IMR-90 (cell line): Measurements from ENCODE around the gene G3BP2. TPM values are rescaled to one million over a fixed set of nuclear protein-coding genes. Genes with fewer than 3 reads are reported as not detected.

Source experiments
- ATAC-seq: fragments of 200-7000 bp; cut with Tn5 transposase; 2 replicates; pipeline ENCODE4 v1.9.1; 2020; ENCODE audit warnings: low read depth, mild to moderate bottlenecking, moderate library complexity
- BruUV-seq: library from RNA; stranded (reverse); fragments of 400-500 nt; replicated peaks from 2 replicates; lab custom pipeline; 2021; lab: Mats Ljungman, UMichigan
- CTCF ChIA-PET: fragments of 300-600 bp; formaldehyde crosslinking; extraction: SDS; loops from one replicate; lab custom pipeline; 2021; ENCODE audit warnings: antibody characterized with exemption; lab: Yijun Ruan, JAX
- POLR2A ChIA-PET: fragments of 300-600 bp; sonication (Branson Sonifier 250); formaldehyde crosslinking; loops from one replicate; lab custom pipeline; 2022; ENCODE audit warnings: antibody characterized with exemption; ENCODE audit not compliant: unreplicated experiment; lab: Charles Lee
- DNase-seq: peaks from one replicate; pipeline ENCODE4 v3.0.0; 2013
- H2AFZ ChIP-seq: replicated peaks from 2 replicates; pipeline ENCODE3; 2013; ENCODE audit warnings: low read length, mild to moderate bottlenecking; ENCODE audit not compliant: poor library complexity
- H2AK5ac ChIP-seq: 2 replicates; pipeline ENCODE4 v1.6.1; 2013; ENCODE audit warnings: low read depth, low read length, inconsistent platforms
- H2AK9ac ChIP-seq: replicated peaks from 2 replicates; pipeline ENCODE3; 2013; ENCODE audit warnings: mild to moderate bottlenecking, low read depth, low read length, moderate library complexity; ENCODE audit not compliant: poor library complexity
- H2BK120ac ChIP-seq: 2 replicates; pipeline ENCODE4 v1.6.1; 2013; ENCODE audit warnings: low read depth, low read length, inconsistent platforms
- H2BK15ac ChIP-seq: 3 replicates; pipeline ENCODE4 v1.6.1; 2013; ENCODE audit warnings: low read depth, low read length, inconsistent platforms
- H2BK20ac ChIP-seq: 2 replicates; pipeline ENCODE4 v1.6.1; 2013; ENCODE audit warnings: low read depth, mild to moderate bottlenecking, inconsistent platforms, low read length, moderate library complexity
- H2BK5ac ChIP-seq: 2 replicates; pipeline ENCODE4 v1.6.1; 2013; ENCODE audit warnings: mild to moderate bottlenecking, low read depth, low read length, inconsistent platforms; ENCODE audit not compliant: poor library complexity, severe bottlenecking
- H3K14ac ChIP-seq: replicated peaks from 2 replicates; pipeline ENCODE4 v1.6.1; 2013; ENCODE audit warnings: low read depth, low read length, inconsistent platforms
- H3K18ac ChIP-seq: 2 replicates; pipeline ENCODE4 v1.6.1; 2013; ENCODE audit warnings: low read depth, low read length, control low read depth
- H3K23ac ChIP-seq: 2 replicates; pipeline ENCODE4 v1.6.1; 2013; ENCODE audit warnings: low read depth, low read length, inconsistent platforms
- H3K27ac ChIP-seq: 2 replicates; pipeline ENCODE4 v1.5.1; 2013; ENCODE audit warnings: mild to moderate bottlenecking, control low read depth, low read length; ENCODE audit not compliant: insufficient read depth
- H3K27me3 ChIP-seq: 2 replicates; pipeline ENCODE4 v1.6.1; 2013; ENCODE audit warnings: low read length; ENCODE audit not compliant: control insufficient read depth, insufficient read depth
- H3K36me3 ChIP-seq: 2 replicates; pipeline ENCODE4 v1.6.1; 2013; ENCODE audit warnings: low read length, mixed read lengths; ENCODE audit not compliant: control insufficient read depth, insufficient read depth
- H3K4ac ChIP-seq: 2 replicates; pipeline ENCODE4 v1.6.1; 2013; ENCODE audit warnings: low read depth, low read length, inconsistent platforms
- H3K4me1 ChIP-seq: 2 replicates; pipeline ENCODE4 v1.6.1; 2013; ENCODE audit warnings: low read length, mixed read lengths; ENCODE audit not compliant: control insufficient read depth, insufficient read depth
- H3K4me2 ChIP-seq: 2 replicates; pipeline ENCODE4 v1.6.1; 2013; ENCODE audit warnings: low read depth, mild to moderate bottlenecking, control low read depth, low read length, moderate library complexity
- H3K4me3 ChIP-seq: 2 replicates; pipeline ENCODE4 v1.5.1; 2013; ENCODE audit warnings: low read depth, mild to moderate bottlenecking, control low read depth, low read length, moderate library complexity; ENCODE audit not compliant: insufficient read depth
- H3K56ac ChIP-seq: 2 replicates; pipeline ENCODE4 v1.6.1; 2013; ENCODE audit warnings: low read length, inconsistent platforms; ENCODE audit not compliant: insufficient read depth; ENCODE audit errors: extremely low read depth
- H3K79me1 ChIP-seq, 2 experiments: 2 replicates each; pipeline ENCODE4 v1.6.1; 2013; ENCODE audit warnings: low read length in 2 of 2, inconsistent platforms in 1 of 2, low read depth in 1 of 2
- H3K9ac ChIP-seq: 2 replicates; pipeline ENCODE4 v1.6.1; 2013; ENCODE audit warnings: low read depth, low read length, control low read depth
- H3K9me1 ChIP-seq: 2 replicates; pipeline ENCODE4 v1.6.1; 2013; ENCODE audit warnings: low read length, inconsistent platforms; ENCODE audit not compliant: insufficient read depth
- H3K9me3 ChIP-seq: 2 replicates; pipeline ENCODE4 v1.6.1; 2013; ENCODE audit warnings: low read length; ENCODE audit not compliant: control insufficient read depth, insufficient read depth
- H4K20me1 ChIP-seq: 2 replicates; pipeline ENCODE4 v1.6.1; 2013; ENCODE audit warnings: low read length, inconsistent platforms; ENCODE audit not compliant: insufficient read depth
- H4K5ac ChIP-seq: 2 replicates; pipeline ENCODE4 v1.6.1; 2013; ENCODE audit warnings: mild to moderate bottlenecking, low read depth, low read length, control low read depth
- H4K8ac ChIP-seq, 2 experiments: 2 replicates each; pipeline ENCODE4 v1.6.1; 2013; ENCODE audit warnings: low read depth in 2 of 2, low read length in 2 of 2, control low read depth in 1 of 2, inconsistent platforms in 1 of 2
- H4K91ac ChIP-seq: 2 replicates; pipeline ENCODE4 v1.6.1; 2013; ENCODE audit warnings: low read depth, low read length, inconsistent platforms; ENCODE audit not compliant: insufficient read depth
- BHLHE40 ChIP-seq: fragments of 150-350 bp; IDR thresholded peaks from 2 replicates; pipeline ENCODE4 v1.6.1; 2016; ENCODE audit warnings: mild to moderate bottlenecking, low read depth, low read length
- CEBPB ChIP-seq: IDR thresholded peaks from 2 replicates; pipeline ENCODE4 v1.6.1; 2012; ENCODE audit warnings: low read depth, low read length, improper control_type of control experiment
- CHD1 ChIP-seq: IDR thresholded peaks from 2 replicates; pipeline ENCODE4 v1.6.1; 2012; ENCODE audit warnings: low read depth, low read length, improper control_type of control experiment
- CTCF ChIP-seq: conservative IDR thresholded peaks from 2 replicates; pipeline ENCODE4 v1.5.1; 2012; ENCODE audit warnings: mild to moderate bottlenecking, low read depth, low read length, improper control_type of control experiment
- FOS ChIP-seq: fragments of 150-350 bp; IDR thresholded peaks from 2 replicates; pipeline ENCODE4 v1.6.1; 2016; ENCODE audit warnings: low read depth, low read length
- MAFK ChIP-seq: IDR thresholded peaks from 2 replicates; pipeline ENCODE4 v1.6.1; 2012; ENCODE audit warnings: low read depth, low read length, improper control_type of control experiment
- MAZ ChIP-seq: IDR thresholded peaks from 2 replicates; pipeline ENCODE4 v1.6.1; 2012; ENCODE audit warnings: low read depth, mild to moderate bottlenecking, low read length, improper control_type of control experiment, moderate library complexity, borderline replicate concordance
- MXI1 ChIP-seq: IDR thresholded peaks from 2 replicates; pipeline ENCODE4 v1.6.1; 2012; ENCODE audit warnings: low read depth, mild to moderate bottlenecking, low read length, moderate library complexity, borderline replicate concordance
- NFE2L2 ChIP-seq: fragments of 150-350 bp; IDR thresholded peaks from 2 replicates; pipeline ENCODE4 v1.6.1; 2016; ENCODE audit warnings: low read depth, mild to moderate bottlenecking, low read length
- POLR2A ChIP-seq: IDR thresholded peaks from 2 replicates; pipeline ENCODE4 v1.6.1; 2012; ENCODE audit warnings: mild to moderate bottlenecking, low read depth, low read length
- RAD21 ChIP-seq: IDR thresholded peaks from 2 replicates; pipeline ENCODE4 v1.6.1; 2012; ENCODE audit warnings: low read length, improper control_type of control experiment
- RCOR1 ChIP-seq: IDR thresholded peaks from 2 replicates; pipeline ENCODE4 v1.6.1; 2012; ENCODE audit warnings: mild to moderate bottlenecking, low read length, improper control_type of control experiment; ENCODE audit not compliant: insufficient replicate concordance
- RFX5 ChIP-seq: IDR thresholded peaks from 2 replicates; pipeline ENCODE4 v1.8.0; 2012; ENCODE audit warnings: low read depth, mild to moderate bottlenecking, low read length, moderate library complexity
- SMC3 ChIP-seq: fragments of 150-350 bp; IDR thresholded peaks from 2 replicates; pipeline ENCODE4 v1.6.1; 2016; ENCODE audit warnings: low read depth, mild to moderate bottlenecking, antibody characterized with exemption, low read length, moderate library complexity
- WGBS, 2 experiments: methylation state at CpG; one replicate each; pipeline versions ENCODE4 v1.1.5 to v1.1.7; 2013; ENCODE audit warnings: missing lambda C conversion rate in 2 of 2; ENCODE audit not compliant: insufficient read length in 1 of 2; ENCODE audit errors: extremely low coverage in 2 of 2; 5-methylcytosine and 5-hydroxymethylcytosine counted together
- dilution Hi-C: fragments of 300-500 bp; cut with HindIII; formaldehyde crosslinking; loops from one replicate; pipeline ENCODE4 v1.14.3; 2018; ENCODE audit warnings: low sequenced_read_pairs; ENCODE audit not compliant: unreplicated experiment
- in situ Hi-C: fragments of 300-500 bp; cut with MboI; formaldehyde crosslinking; loops from 3 replicates; pipeline ENCODE4 v1.14.3; 2019; ENCODE audit warnings: low sequenced_read_pairs, inconsistent platforms, mixed read lengths
- intact Hi-C: fragments of 100-400 bp; cut with micrococcal nuclease; formaldehyde crosslinking; loops from 2 replicates; pipeline ENCODE4 v1.10.0; 2022
- polyA plus RNA-seq, 3 experiments: library from polyadenylated mRNA; depleted of rRNA; stranded (reverse); fragments of >200 nt; gene quantifications; 2 replicates each; pipeline ENCODE4 v1.2.3, GENCODE V29; 2012; ENCODE audit warnings: low replicate concordance in 1 of 3
- total RNA-seq: library from RNA; depleted of rRNA; stranded (reverse); fragments of >200 nt; gene quantifications from 2 replicates; pipeline ENCODE4 v1.2.3, GENCODE V29; 2012
- TF ChIP-seq, protein P1 (sequence below): fragments of 150-350 bp; IDR thresholded peaks from 2 replicates; pipeline ENCODE4 v1.6.1; 2017; ENCODE audit warnings: mild to moderate bottlenecking, antibody characterized with exemption, low read length, low read depth
- TF ChIP-seq, protein P2 (sequence below): fragments of 150-350 bp; IDR thresholded peaks from 2 replicates; pipeline ENCODE4 v1.6.1; 2016; ENCODE audit warnings: low read depth, mild to moderate bottlenecking, low read length, moderate library complexity, borderline replicate concordance

G3BP2 gene
- total and polyA plus RNA-seq, 2 of the 4 experiments (the other 2 are of a cell fraction): 80.5 to 183 TPM

DNA sequence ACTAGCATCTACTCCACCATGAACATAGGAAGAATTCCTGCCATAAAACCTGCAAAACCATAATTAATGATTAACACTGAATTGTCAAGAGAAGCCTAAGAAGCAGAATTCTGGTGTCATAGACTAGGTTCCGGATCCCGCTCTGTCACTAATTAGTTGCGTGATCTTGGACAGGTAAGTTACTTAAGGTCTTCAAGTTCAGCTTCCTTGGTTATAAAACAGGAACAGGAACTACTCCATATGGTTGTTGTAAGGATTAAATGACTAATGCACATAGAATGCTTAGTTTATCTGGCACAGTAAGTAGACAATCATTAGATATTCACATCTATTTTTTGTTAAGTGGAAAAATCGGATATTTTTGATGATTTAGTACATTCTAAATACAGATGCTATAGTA lies 14.3 kb downstream of the G3BP2 start:
- no peak overlapping the region for H4K91ac ChIP-seq
- H2BK15ac ChIP-seq: peak overlapping the region; percentile 49; the same call in 1 of the 3 replicates
- H3K27me3 ChIP-seq: no peaks in the 10 kb centered on the region
- H3K9me1 ChIP-seq: 0 out of 2 replicates have a peak, but pooled peaks cover 2% of the 10 kb centered on the region
- dilution Hi-C loops: no loop called here
- H3K14ac ChIP-seq: no peak overlapping the region; the same call in 1 of the 2 replicates
- H3K27ac ChIP-seq: no peak overlapping the region
- TF ChIP-seq RAD21: no peak
- TF ChIP-seq CEBPB: no peak
- no peak for TF ChIP-seq CTCF
- TF ChIP-seq SMC3: no peak
- no peak for TF ChIP-seq FOS
- TF ChIP-seq, protein P1, sequence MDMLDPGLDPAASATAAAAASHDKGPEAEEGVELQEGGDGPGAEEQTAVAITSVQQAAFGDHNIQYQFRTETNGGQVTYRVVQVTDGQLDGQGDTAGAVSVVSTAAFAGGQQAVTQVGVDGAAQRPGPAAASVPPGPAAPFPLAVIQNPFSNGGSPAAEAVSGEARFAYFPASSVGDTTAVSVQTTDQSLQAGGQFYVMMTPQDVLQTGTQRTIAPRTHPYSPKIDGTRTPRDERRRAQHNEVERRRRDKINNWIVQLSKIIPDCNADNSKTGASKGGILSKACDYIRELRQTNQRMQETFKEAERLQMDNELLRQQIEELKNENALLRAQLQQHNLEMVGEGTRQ: no peak
- no peak for TF ChIP-seq MAZ
- no peak for TF ChIP-seq MXI1
- TF ChIP-seq, protein P2, sequence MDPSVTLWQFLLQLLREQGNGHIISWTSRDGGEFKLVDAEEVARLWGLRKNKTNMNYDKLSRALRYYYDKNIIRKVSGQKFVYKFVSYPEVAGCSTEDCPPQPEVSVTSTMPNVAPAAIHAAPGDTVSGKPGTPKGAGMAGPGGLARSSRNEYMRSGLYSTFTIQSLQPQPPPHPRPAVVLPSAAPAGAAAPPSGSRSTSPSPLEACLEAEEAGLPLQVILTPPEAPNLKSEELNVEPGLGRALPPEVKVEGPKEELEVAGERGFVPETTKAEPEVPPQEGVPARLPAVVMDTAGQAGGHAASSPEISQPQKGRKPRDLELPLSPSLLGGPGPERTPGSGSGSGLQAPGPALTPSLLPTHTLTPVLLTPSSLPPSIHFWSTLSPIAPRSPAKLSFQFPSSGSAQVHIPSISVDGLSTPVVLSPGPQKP: no peak
- TF ChIP-seq NFE2L2: no peak
- TF ChIP-seq POLR2A: no peak
- no peak for TF ChIP-seq RCOR1
- no peak for TF ChIP-seq BHLHE40
- no peak for TF ChIP-seq MAFK
- no peak for TF ChIP-seq CHD1
- no peak for TF ChIP-seq RFX5
- WGBS, 2 experiments: no CpG with 5 or more reads among the region's 4 CpGs
- H4K5ac ChIP-seq: no peak overlapping the region
- no peak overlapping the region for H2BK120ac ChIP-seq
- POLR2A ChIA-PET: no interaction called here
- peak overlapping the region; percentile 58 for H2BK5ac ChIP-seq
- no peak overlapping the region for H3K9ac ChIP-seq
- H3K4me1 ChIP-seq: no peaks in the 10 kb centered on the region
- intact Hi-C loops: loop anchor here (5.0 to 10.0 kb wide), 3 partner anchors 63 to 316 kb away; partner anchors contain the start of genes NAAA and USO1
- H2BK20ac ChIP-seq: no peak overlapping the region
- BruUV-seq: no TSS peak
- H3K4ac ChIP-seq: no peak overlapping the region
- CTCF ChIA-PET: interaction anchor here (1.1 to 1.6 kb wide), 2 partner anchors 65 to 189 kb away, joined by 4 to 5 read pairs; partner anchors contain the start of gene USO1
- H3K18ac ChIP-seq: no peak overlapping the region
- no peak overlapping the region for H2AK5ac ChIP-seq
- H3K9me3 ChIP-seq: no peaks in the 10 kb centered on the region
- peak; percentile 61 for ATAC-seq
- peak; percentile 66 for DNase-seq
- no peak overlapping the region for H3K4me3 ChIP-seq
- no peak overlapping the region for H4K8ac ChIP-seq
- peaks cover 35% of the 10 kb centered on the region for H4K20me1 ChIP-seq
- H3K56ac ChIP-seq: no peak overlapping the region
- no peak overlapping the region for H3K4me2 ChIP-seq
- no peak overlapping the region for H2AFZ ChIP-seq
- peaks cover 15 to 54% of the 10 kb centered on the region in 2 experiments for H3K79me1 ChIP-seq
- in situ Hi-C loops: no loop called here
- no peak overlapping the region for H3K23ac ChIP-seq
- H3K36me3 ChIP-seq: peaks cover 20% of the 10 kb centered on the region
- H2AK9ac ChIP-seq: no peak overlapping the region
